ENCODE results near the gene SP140. TPM values are rescaled to one million over a fixed set of nuclear protein-coding genes. Genes with fewer than 3 reads are reported as not detected.

SP140 gene
- polyA plus RNA-seq, 1 experiment = 0.29 TPM

- no peaks in the 10 kb centered on the region for H3K36me3 ChIP-seq (ENCODE audit: control insufficient read depth, insufficient read depth, low read length)
- no peaks in the 10 kb centered on the region for H3K27me3 ChIP-seq (ENCODE audit: control insufficient read depth, insufficient read depth, low read length)
- TF ChIP-seq CTCF (IDR thresholded peaks at IDR 0.05; ENCODE audit: insufficient read depth, low read depth, low read length) = no peak
- ChIA-PET CTCF (interaction anchor here (1.3 kb wide), 1 partner anchor 14 kb away, joined by 3 read pairs; no protein-coding TSS in a partner anchor), POLR2A (no interaction called here)
- H3K4me3 ChIP-seq (ENCODE audit: low read depth, low read length) = no peak overlapping the region
- DNase-seq (ENCODE audit: low read depth) = peak; percentile 3
Measured at GRCh38 chr2:230184727-230185578, 40.6 kb upstream of the SP140 start.

GRCh38 chr2:230202430-230203109 is 23.0 kb upstream of the SP140 start:
- Histone ChIP-seq H3K36me3 (ENCODE audit: control insufficient read depth, insufficient read depth, low read length) (peaks cover 6% of the 10 kb centered on the region; the same call in 1 of the 2 replicates), H3K4me3 (ENCODE audit: low read depth, low read length) (no peak overlapping the region), H3K27me3 (ENCODE audit: control insufficient read depth, insufficient read depth, low read length) (no peaks in the 10 kb centered on the region)
- ChIA-PET CTCF (no interaction called here), POLR2A (no interaction called here)
- DNase-seq (ENCODE audit: low read depth) = no peak
- TF ChIP-seq CTCF (IDR thresholded peaks at IDR 0.05; ENCODE audit: insufficient read depth, low read depth, low read length) = no peak

DNA sequence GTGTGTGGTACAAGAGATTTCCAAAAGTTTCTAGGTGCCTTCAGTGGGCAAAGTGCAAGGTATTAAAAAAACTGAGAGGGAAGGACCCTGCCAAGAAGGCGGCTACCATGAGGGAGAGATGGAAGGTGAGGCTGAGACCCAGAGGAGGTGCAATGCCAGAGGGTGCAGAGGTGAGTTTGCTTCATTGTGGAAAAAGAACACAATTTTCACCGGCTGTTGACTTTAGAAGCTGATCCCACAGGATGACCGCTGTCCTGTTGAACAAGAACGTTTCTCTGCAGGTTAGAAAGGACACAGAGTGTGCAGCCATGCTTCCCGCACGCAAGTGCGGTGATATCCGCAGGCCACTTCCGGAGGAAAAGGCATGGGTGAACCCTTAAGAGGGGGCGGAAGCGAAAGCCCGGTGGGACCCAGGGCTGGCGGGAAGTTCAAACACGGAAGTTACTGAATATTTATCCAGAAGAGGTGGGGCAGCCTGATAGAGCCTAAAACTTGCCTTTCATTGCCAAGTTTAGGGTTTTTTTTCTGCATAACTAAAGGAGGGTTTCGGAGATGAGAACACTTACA is 22.3 kb upstream of the SP140 start:
- CTCF ChIA-PET = no interaction called here
- no peak for DNase-seq (ENCODE audit: low read depth)
- no peaks in the 10 kb centered on the region for H3K27me3 ChIP-seq (ENCODE audit: control insufficient read depth, insufficient read depth, low read length)
- no peak overlapping the region for H3K4me3 ChIP-seq (ENCODE audit: low read depth, low read length)
- TF ChIP-seq CTCF (IDR thresholded peaks at IDR 0.05; ENCODE audit: insufficient read depth, low read depth, low read length) = no peak
- peaks cover 5% of the 10 kb centered on the region; the same call in 1 of the 2 replicates for H3K36me3 ChIP-seq (ENCODE audit: control insufficient read depth, insufficient read depth, low read length)
- POLR2A ChIA-PET = no interaction called here

DNA sequence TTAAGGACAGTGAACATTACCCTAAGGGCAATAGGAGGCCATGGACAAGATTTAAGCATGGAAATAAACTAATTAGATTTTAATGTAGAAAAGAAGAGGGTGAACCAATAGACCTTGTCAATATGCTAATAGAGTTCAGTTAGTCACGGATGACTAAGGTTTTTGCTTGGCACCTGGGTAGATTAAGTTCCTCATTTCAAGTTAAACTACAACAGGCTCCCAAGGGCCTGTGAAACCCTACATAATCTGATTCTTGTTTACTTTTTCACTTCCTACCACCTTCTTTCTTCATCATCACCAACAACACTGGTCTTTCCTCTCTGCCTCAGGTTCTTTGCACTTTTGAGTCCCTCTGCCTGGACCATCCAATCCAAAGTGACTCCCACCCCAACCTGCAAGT is 20.5 kb upstream of the SP140 start:
- Histone ChIP-seq H3K36me3 (ENCODE audit: control insufficient read depth, insufficient read depth, low read length) (peaks cover 10% of the 10 kb centered on the region), H3K27me3 (ENCODE audit: control insufficient read depth, insufficient read depth, low read length) (no peaks in the 10 kb centered on the region), H3K4me3 (ENCODE audit: low read depth, low read length) (no peak overlapping the region)
- TF ChIP-seq CTCF (IDR thresholded peaks at IDR 0.05; ENCODE audit: insufficient read depth, low read depth, low read length) = no peak
- ChIA-PET CTCF (no interaction called here), POLR2A (no interaction called here)
- DNase-seq (ENCODE audit: low read depth) = no peak

- TF ChIP-seq CTCF (IDR thresholded peaks at IDR 0.05; ENCODE audit: insufficient read depth, low read depth, low read length) = no peak
- CTCF ChIA-PET = no interaction called here
- no peak overlapping the region for H3K4me3 ChIP-seq (ENCODE audit: low read depth, low read length)
- POLR2A ChIA-PET = no interaction called here
- DNase-seq (ENCODE audit: low read depth) = no peak
- H3K27me3 ChIP-seq (ENCODE audit: control insufficient read depth, insufficient read depth, low read length) = no peaks in the 10 kb centered on the region
- H3K36me3 ChIP-seq (ENCODE audit: control insufficient read depth, insufficient read depth, low read length) = peaks cover 10% of the 10 kb centered on the region
Measured at GRCh38 chr2:230205721-230206120, 19.8 kb upstream of the SP140 start.
